Measurements from ENCODE around the gene WASF3.

Gene WASF3

DNA sequence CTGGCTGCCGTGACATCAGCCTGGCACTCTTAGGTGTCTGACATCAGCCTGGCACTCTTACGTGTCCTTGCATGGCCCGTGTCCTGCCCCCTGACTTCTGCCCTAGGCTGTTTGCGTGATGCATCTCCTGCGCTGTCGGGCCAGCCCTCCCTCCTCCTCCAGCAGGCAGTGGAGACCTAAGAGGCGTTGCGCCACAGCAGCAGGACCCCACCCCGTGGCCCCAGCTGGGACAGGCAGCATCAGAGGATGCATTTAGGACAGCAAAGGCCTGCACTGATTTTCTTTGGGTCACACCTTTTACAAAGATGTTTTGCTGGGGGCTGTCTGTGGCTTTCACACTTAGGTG lies 137.8 kb downstream of the WASF3 start:
- in situ Hi-C loops (cut with HindIII; ENCODE audit: low pct_ligation_motif_present, low pct_unique_long_range_greater_than_20kb, low sequenced_read_pairs), result no loop called here
- no peak for DNase-seq

DNA sequence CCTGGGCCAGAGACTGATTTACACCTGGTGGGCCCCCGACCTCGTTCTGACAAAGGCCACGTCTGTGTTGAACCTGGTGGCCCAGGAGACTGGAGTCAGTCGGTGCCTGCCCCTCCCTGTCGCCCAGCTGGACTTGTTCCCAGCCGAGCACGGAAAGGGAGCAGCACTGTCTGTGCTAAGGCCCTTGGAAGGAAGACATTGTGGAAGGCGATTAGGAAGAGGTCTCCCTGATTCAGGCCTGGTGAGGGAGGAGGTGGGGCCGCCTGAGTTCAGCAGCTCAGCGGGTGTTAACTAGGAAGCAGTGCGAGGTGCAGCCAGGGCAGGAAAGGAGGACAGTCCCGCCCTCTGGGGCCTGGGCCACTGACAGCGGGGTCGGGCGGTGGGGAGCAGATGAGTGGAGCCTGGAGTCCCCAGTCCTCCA lies 138.4 kb downstream of the WASF3 start:
- in situ Hi-C loops (cut with HindIII; ENCODE audit: low pct_ligation_motif_present, low pct_unique_long_range_greater_than_20kb, low sequenced_read_pairs), result no loop called here
- DNase-seq, result no peak

DNA sequence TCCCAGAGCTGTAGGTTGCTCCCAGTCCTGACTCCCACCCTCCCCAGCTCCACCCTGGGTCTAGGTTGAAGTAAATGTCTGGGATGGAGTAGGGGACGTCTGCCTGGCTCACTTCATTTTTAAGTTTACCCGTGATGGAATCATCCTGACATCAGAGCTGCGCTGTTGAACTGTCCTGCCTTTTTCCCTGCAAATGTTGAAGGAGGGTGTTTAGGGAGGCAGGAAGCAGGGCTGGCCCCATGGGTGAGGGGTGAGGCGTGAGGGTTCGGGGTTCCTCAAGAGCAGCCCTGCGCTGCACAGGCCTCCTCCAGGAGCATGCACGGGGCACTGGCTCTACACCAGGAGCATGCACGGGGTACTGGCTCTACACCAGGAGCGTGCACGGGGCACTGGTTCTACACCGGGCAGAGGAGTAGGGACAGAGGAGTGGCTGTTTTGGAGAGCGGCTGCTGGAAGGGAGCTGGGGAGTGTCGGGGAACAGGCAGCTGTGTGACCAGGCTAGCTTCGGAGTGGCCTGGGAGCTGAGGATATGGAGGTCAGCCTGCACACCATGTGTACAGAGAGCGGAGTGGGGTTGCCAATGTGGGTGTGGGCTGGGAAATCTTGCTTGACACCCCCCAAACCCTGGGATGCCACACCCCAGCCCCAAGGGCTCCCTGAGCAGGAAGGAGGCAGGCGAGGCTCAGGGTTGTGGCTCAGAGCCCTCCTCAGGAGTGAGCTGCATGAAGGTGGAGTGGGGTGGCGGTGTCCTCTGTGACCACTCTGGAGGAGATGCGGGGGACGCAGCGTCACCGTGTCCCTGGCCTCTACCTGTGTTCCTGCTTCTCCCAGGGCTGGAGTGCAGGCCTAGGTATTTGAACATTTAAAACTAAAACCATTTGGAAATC lies 139.8 kb downstream of the WASF3 start:
- DNase-seq, result no peak
- in situ Hi-C loops (cut with HindIII; ENCODE audit: low pct_ligation_motif_present, low pct_unique_long_range_greater_than_20kb, low sequenced_read_pairs), result no loop called here

DNA sequence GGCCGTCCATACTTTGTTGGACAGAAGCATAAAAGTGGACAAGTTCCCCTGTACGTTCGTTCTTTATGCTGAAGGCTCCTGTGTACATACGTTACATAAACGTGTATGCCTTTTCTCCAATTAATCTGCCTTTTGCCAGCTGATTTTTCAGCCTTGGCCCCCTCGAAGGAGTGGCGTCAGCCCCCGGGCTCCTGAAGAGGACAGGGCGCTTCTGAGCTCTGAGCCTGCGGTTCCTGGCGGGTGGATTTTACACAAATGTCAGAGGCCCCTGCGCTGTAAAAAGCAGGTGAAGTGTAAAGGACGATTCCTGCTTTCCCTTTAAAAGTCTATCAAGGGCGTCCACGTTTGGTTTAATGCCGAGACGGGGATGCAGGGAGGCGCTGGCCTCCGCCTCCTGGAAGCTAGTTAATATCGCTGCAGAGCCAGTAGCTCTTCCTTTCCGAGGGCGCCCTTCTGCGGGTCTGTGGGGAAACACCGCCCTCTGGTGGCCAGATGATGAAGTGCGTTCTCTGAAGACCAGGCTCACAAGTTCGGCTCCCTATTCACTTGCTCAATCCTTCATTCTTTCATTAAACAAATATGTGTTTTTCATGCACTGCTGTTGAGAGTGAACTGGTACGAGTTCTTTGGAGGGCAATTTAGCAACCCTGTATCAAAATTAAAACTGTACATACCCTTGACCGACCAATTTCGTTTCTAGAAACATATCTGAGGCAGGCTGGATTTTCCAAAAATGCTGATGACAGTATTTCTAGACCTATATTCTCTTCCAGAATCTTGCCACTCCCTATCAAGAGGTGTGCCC lies 141.1 kb downstream of the WASF3 start:
- DNase-seq, result peak; percentile 67
- in situ Hi-C loops (cut with HindIII; ENCODE audit: low pct_ligation_motif_present, low pct_unique_long_range_greater_than_20kb, low sequenced_read_pairs), result no loop called here

DNA sequence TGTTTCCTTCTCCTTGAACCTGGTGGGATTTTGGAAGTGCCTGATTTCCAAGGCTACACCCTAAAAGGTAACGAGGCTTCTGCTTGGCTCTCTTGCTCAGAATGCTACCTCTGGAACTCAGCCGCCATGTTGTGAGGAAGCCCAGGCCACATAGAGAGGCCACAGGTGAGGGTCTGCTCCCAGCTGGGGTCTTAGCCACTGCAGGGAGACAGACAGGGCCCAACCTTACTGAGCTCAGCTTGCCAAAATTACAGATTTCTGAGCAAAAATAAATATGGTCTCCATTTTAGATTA lies 141.7 kb downstream of the WASF3 start:
- no peak for DNase-seq
- in situ Hi-C loops (cut with HindIII; ENCODE audit: low pct_ligation_motif_present, low pct_unique_long_range_greater_than_20kb, low sequenced_read_pairs), result no loop called here

DNA sequence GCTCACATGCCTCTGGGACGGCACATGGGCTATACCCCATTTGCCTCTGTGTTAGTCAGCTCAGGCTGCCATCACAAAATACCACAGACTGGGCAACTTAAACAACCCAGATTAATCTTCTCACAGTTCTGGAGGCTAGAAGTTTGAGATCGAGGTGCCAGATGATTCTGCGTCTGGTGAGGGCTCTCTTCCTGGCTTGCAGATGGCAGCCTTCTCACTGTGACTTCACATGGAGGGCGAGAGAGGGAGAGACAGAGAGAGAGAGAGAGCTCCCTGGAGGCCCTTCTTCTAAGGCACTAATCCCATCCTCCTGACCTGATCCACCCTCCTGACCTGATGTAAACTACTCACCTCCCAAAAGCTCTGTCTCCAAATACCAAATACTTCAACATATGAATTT lies 148.1 kb downstream of the WASF3 start:
- in situ Hi-C loops (cut with HindIII; ENCODE audit: low pct_ligation_motif_present, low pct_unique_long_range_greater_than_20kb, low sequenced_read_pairs), result no loop called here
- DNase-seq, result no peak

DNA sequence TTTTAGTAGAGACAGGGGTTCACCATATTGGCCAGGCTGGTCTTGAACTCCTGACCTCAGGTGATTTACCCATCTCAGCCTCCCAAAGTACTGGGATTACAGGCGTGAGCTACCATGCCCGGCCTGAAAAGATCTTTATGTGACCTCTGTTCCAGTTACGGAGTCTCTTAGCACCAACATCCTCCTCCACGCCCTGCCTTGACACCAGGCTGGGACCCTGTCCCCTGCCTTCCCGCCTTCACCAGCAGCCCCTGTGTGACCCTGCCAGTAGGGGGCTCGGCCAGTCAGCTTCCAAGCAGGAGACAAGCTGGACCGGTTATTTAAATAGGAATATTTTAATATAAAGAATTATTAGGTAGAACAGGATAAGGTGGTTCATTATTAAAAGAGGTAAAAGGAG lies 148.9 kb downstream of the WASF3 start:
- in situ Hi-C loops (cut with HindIII; ENCODE audit: low pct_ligation_motif_present, low pct_unique_long_range_greater_than_20kb, low sequenced_read_pairs), result no loop called here
- DNase-seq, result no peak

DNA sequence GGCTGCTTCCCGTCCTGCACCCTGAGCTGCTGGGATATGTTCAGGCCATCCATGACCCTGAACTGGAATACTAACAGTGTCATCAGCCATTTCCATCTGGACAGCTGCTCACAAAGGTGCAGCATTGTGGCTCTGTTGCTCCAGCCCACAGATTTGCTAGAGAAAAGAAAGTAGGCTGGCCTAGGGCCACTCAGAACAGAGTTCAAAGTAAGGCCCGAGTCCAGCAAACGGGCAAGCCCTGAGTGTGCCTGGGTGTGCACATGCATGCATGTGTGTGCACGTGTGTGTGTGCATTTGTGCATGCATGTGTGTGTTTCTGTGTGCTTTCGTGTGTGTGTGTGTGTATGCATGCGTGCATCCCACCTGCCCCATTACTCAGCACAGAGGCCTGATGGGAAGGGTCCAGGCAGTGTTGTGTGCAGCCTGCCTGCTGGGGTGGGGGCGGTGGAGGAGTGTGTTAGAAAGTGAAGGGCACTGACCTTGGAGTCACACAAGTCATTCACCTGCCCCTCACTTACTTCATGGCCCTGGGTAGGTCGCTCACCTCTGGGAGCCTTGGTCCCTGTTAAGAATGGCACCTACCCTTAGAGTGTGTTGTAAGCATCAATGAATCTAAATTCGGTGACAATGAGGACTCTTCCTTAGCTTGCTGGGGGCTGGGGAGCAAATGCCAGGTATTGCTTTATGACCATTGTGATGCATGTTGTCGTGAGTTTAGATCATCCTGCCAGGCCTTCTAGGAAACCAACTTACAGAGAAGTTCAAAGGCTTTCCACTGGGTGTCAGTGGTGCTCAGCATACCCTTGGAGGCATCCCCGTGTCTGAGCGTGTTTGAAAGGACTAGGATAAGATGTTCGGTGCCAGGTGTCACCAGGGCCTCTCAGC lies 149.9 kb downstream of the WASF3 start:
- peak; percentile 47 for DNase-seq
- in situ Hi-C loops (cut with HindIII; ENCODE audit: low pct_ligation_motif_present, low pct_unique_long_range_greater_than_20kb, low sequenced_read_pairs), result no loop called here

DNA sequence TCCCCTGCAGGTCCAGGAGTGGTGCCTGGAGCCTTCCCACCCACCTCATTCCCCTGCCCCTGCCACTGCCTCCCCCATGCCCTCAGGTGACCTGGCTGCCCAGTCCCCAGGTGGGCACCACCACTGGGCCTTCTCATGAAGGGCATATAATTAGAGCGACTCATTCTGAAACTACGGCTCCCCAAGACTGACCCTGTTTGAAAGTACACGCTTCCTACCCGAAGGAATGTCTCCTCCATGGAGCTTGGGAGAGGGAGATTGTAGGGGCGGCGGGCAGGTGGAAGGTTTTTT lies 150.5 kb downstream of the WASF3 start:
- DNase-seq, result no peak
- in situ Hi-C loops (cut with HindIII; ENCODE audit: low pct_ligation_motif_present, low pct_unique_long_range_greater_than_20kb, low sequenced_read_pairs), result no loop called here

DNA sequence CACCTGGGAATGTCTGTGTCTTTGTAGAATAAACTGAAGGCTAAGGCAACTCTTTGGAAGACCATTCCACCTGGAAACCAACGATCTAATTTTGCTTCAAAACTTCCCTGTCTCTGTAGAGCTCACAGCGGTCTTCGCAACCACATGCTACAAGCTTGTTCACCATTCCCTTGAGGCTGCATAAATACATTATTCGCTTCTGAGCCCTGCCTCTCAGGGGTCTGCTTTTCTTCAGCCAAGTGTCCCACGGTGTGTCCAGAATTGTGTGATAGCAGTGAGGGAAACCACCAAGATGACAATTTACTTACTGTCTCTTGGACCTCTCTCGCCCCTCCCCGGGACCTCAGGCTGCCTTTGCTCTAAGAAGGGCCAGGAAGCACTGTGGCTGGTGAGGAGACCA lies 152.0 kb downstream of the WASF3 start:
- in situ Hi-C loops (cut with HindIII; ENCODE audit: low pct_ligation_motif_present, low pct_unique_long_range_greater_than_20kb, low sequenced_read_pairs), result no loop called here
- no peak for DNase-seq

DNA sequence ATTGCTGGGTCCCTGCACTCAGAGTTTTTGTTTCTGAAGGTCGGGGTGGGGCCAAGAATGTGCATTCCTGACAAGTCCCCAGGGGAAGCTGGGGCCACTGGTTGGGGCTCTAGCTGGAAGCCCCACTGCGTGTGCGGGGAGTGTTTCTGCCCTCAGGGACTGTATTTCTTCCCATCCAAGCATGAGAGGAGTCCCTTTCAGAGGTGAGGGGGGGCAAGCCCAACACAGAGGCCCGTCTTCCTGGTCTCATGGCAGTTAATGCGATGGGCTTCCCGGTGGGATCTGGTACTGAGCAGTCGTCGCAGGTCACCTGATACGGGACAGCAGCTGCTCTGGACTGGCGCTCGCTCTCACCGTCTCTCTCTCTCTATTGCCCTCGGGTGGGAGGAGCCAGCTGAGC lies 152.7 kb downstream of the WASF3 start:
- in situ Hi-C loops (cut with HindIII; ENCODE audit: low pct_ligation_motif_present, low pct_unique_long_range_greater_than_20kb, low sequenced_read_pairs), result no loop called here
- DNase-seq, result no peak

DNA sequence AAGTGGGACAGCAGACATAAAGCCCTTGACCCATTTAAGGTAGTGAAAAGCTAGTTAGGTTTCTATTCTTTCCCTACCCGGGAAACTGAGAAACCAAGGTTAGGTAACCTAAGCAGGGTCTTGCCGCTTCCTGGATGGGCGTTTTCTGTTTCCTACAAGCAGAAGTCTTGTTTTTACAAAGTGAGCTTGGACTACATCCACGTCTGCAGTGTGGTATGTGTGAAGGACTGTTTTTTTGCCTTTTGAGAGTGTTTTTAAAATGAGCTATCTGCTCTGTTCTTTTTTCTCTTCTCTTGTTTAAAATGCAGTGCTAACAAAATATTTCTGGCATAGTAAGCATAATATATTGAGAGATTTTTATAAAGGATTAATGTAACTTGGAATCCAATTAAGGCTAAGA lies 153.7 kb downstream of the WASF3 start:
- in situ Hi-C loops (cut with HindIII; ENCODE audit: low pct_ligation_motif_present, low pct_unique_long_range_greater_than_20kb, low sequenced_read_pairs), result no loop called here
- DNase-seq, result no peak

DNA sequence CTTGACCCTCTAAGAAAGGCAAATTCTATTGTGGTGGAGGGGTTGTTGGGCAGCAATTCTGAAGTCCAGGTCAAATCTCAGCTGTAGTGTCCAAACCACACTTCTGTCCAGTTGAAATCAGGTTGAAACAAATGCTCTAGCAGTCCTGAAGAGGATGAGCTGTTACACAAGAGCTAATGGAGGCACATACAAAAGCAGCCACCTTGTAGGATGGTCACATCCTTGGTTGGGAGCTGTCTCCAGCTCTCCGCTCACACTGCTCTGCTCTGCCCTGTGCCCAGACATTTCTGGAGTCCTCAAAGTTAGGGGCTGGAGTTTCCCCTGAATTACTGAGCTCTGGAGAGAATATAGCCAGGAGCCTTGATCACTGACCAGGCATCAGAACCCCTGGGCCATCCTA lies 155.9 kb downstream of the WASF3 start:
- no peak for DNase-seq
- in situ Hi-C loops (cut with HindIII; ENCODE audit: low pct_ligation_motif_present, low pct_unique_long_range_greater_than_20kb, low sequenced_read_pairs), result no loop called here

DNA sequence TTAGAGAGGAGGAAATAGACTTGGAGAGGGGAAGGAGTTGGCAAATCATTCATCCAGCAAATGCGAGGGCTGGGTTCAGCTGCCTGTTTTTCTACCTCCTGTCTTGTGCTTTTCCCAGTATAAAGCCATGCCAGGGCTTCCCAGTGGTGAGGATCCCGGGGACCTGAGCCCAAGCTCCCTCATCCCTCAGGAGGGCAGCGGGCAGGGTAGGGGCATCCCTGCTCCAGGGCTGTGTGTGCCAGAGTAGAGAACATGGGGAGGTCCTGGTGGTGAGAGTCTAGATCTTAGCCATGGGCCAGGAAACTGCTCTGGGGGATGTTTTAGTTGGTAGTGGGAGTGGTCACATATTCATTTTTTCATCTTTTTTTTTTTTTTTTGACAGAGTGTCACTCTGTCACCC lies 159.5 kb downstream of the WASF3 start:
- no peak for DNase-seq
- in situ Hi-C loops (cut with HindIII; ENCODE audit: low pct_ligation_motif_present, low pct_unique_long_range_greater_than_20kb, low sequenced_read_pairs), result no loop called here

DNA sequence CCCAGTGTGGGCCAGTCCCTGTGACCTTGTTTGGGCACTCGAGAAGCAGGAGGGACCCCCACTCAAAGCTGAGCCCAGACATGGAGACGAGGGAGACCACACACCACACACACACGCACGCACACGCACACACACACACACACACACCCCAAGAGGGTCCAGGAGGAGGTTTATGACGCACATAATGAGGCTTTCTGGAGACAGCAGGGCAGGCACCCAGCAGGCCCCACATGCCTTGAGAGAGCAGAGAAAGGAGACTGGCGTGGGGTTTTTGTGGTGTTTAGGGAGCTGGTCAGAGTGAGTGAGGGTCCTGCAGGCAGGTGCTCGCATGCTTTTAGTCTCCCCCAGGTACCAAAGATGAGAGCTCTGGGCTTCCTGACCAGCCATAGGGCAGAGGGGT lies 160.7 kb downstream of the WASF3 start:
- in situ Hi-C loops (cut with HindIII; ENCODE audit: low pct_ligation_motif_present, low pct_unique_long_range_greater_than_20kb, low sequenced_read_pairs), result no loop called here
- DNase-seq, result no peak

DNA sequence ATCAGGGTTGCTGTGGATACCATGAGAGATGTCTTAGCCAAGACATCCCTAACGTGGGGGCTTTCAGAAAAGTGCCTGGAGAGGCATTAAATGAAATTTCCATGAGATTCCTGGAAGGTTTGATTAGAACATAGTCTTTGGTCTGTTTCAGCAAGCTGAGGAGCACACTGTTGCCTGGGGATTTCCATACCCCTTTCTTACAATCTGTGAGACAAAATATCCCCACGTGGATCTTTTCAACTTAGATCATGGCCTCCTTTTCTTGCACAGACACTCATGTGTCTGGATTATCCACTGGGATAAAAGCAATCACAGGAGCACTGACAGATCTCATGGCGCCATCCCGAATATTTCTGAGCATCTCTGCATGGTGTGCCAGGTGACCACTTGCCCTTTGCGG lies 161.4 kb downstream of the WASF3 start:
- in situ Hi-C loops (cut with HindIII; ENCODE audit: low pct_ligation_motif_present, low pct_unique_long_range_greater_than_20kb, low sequenced_read_pairs), result no loop called here
- DNase-seq, result no peak

DNA sequence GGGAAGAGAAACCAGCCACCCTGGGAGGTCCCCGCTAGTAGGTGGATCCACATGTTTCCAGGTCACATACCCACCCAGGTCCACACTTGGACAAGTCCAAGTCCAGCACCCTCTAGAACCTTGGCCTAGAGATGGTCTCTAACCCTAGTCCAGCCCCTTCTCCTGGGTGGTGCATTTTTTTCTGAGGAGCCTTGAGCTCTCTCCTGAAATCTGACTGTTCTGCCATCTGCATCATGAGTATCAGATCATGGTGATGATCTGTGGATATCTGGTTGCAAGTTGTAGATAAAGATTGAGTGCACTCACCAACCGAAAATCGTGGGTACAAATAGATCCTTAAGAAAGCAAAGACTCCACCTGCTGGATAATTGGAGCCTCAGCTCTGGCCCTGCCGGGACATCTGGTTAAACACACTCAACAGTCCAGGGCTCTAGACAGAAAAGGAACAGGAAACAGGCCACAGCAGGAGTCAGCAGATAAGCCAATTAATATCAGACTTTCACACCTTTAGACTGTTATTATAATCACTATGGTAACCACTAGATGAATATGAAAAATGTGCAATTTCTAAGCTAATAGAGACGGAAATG lies 162.0 kb downstream of the WASF3 start:
- DNase-seq, result peak; percentile 7
- in situ Hi-C loops (cut with HindIII; ENCODE audit: low pct_ligation_motif_present, low pct_unique_long_range_greater_than_20kb, low sequenced_read_pairs), result no loop called here

DNA sequence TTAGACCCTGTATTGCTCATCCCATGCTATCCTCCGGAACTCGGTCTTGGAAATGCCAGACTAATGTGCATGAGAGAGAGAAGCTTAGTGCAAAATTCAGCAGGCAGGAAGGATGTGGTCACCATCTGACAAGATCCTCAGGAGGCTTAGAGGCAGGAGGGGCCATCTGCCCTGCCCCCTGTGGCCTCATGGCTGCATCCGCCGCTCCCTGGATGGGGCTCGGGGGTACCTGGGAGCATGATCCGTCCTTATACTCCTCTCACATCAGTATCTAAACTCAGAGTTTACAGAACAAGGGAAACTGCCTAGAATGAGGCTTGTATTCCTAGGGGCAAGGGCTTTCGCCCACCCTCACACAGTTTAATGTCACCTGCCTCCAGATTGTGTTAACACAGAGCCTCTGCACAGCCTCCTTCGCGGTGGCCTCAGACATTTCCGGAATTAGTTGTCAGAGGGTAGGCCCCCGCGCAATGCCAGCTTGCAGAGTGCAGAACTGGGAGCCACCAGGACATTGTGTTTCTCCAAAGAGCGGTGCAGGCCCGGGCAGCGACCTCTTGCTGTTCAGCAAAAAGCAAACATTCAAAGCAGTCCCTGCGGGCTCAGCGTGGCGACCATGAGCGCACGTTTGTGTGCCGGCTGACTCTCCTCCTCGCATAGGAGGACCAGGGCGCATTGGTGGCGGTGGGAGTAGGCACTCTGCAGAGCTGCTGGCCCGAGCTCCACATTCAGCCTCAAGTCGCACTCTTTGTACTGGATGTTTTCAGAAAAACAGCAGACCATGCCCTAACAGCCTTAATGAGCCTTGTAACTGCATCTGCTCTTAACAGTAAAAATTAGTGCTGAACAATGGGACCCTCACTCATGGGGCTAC lies 164.0 kb downstream of the WASF3 start:
- in situ Hi-C loops (cut with HindIII; ENCODE audit: low pct_ligation_motif_present, low pct_unique_long_range_greater_than_20kb, low sequenced_read_pairs), result no loop called here
- DNase-seq, result no peak

Measured in ACHN (cell line).